ENCODE data around the gene CA10. TPM values are rescaled to one million over a fixed set of nuclear protein-coding genes. Genes with fewer than 3 reads are reported as not detected.

The CA10 gene
- total and polyA plus RNA-seq, 9 of the 15 experiments (the other 6 are each of a cell fraction or from before 2014, with no cell fraction given), result not detected

GRCh38 chr17:52160136-52160567 lies 1.6 kb upstream of the CA10 start (continued):
- TF ChIP-seq ZNF146 (CRISPR knock-in tag; IDR thresholded peaks at IDR 0.05; ENCODE audit: unreplicated experiment), result no peak
- no peak for TF ChIP-seq STAT5A (IDR thresholded peaks at IDR 0.05; ENCODE audit: borderline replicate concordance, low read length)
- TF ChIP-seq CHD4 (IDR thresholded peaks at IDR 0.05; ENCODE audit: insufficient read depth, insufficient replicate concordance, low read depth, low read length, poor library complexity, severe bottlenecking), result no peak
- TF ChIP-seq BRD9 (IDR thresholded peaks at IDR 0.05; ENCODE audit: low read depth, partially characterized antibody), result no peak
- TF ChIP-seq MEIS2 (IDR thresholded peaks at IDR 0.05; ENCODE audit: partially characterized antibody), result no peak

GRCh38 chr17:52159246-52160135 lies 977 bp upstream of the CA10 start:
- CTCF ChIA-PET (ENCODE audit: low intra/inter-chr PET ratio), result no interaction called here
- ATAC-seq, result no peak
- no peak overlapping the region for H3K4me2 ChIP-seq (ENCODE audit: insufficient read depth, low read length)
- no peak overlapping the region for H2AFZ ChIP-seq (ENCODE audit: low read depth, low read length)
- no peaks in the 10 kb centered on the region for H3K27me3 ChIP-seq (ENCODE audit: control insufficient read depth in 2 of 2, insufficient read depth in 2 of 2, low read length in 2 of 2)
- in situ Hi-C loops (cut with MboI) (no loop called here), intact Hi-C loops (cut with micrococcal nuclease) (no loop called here)
- H3K9me3 ChIP-seq (replicated peaks; ENCODE audit: control insufficient read depth, insufficient read depth, low read depth, low read length), result no peaks in the 10 kb centered on the region
- DNase-seq (ENCODE audit: extremely low read depth in 1 of 4, low spot score in 3 of 4), result no peak
- BruUV-seq (replicated peaks), result no TSS peak
- H4K20me1 ChIP-seq (replicated peaks; ENCODE audit: control insufficient read depth, insufficient read depth, low read length), result no peaks in the 10 kb centered on the region
- no peaks in the 10 kb centered on the region for H3K4me1 ChIP-seq (replicated peaks in 1 of 2; ENCODE audit: control insufficient read depth in 2 of 2, insufficient read depth in 2 of 2, low read length in 2 of 2)
- 5% methylated on average over 25 of the region's 40 CpGs for whole genome bisulfite sequencing (ENCODE audit: insufficient coverage, low coverage, missing lambda C conversion rate)
- no peaks in the 10 kb centered on the region for H3K36me3 ChIP-seq (ENCODE audit: control insufficient read depth, insufficient read depth, low read length)
- no peak overlapping the region for H3K9ac ChIP-seq (ENCODE audit: insufficient read depth in 1 of 2, low read depth in 2 of 2, low read length in 2 of 2)
- FAIRE-seq, result no peak
- H3K9me1 ChIP-seq (ENCODE audit: control insufficient read depth, insufficient read depth, low read length), result no peaks in the 10 kb centered on the region
- POLR2A ChIA-PET, result no interaction called here
- no peak overlapping the region for H3K4me3 ChIP-seq
- H3K79me2 ChIP-seq (ENCODE audit: control insufficient read depth, insufficient read depth, low read length), result no peaks in the 10 kb centered on the region
- H3K27ac ChIP-seq (ENCODE audit: extremely low read depth, low read depth, low read length), result no peak overlapping the region
- no peak for TF ChIP-seq ZBTB33 (CRISPR knock-in tag; IDR thresholded peaks at IDR 0.05)
- TF ChIP-seq ZNF41 (CRISPR knock-in tag; conservative IDR thresholded peaks at IDR 0.05), result no peak
- no peak for TF ChIP-seq CHD2 (IDR thresholded peaks at IDR 0.05; ENCODE audit: low read depth, low read length)
- TF ChIP-seq CCNT2 (IDR thresholded peaks at IDR 0.05; ENCODE audit: borderline replicate concordance, extremely low read depth, insufficient read length, low read depth, low read length), result no peak
- no peak for TF ChIP-seq SMARCC2 (IDR thresholded peaks at IDR 0.05; ENCODE audit: low read depth)
- TF ChIP-seq CEBPZ (IDR thresholded peaks at IDR 0.05; ENCODE audit: borderline replicate concordance, low read depth, low read length), result no peak
- TF ChIP-seq MED1 (CRISPR knock-in tag; IDR thresholded peaks at IDR 0.05; ENCODE audit: borderline replicate concordance), result no peak
- TF ChIP-seq KLF13 (tag; IDR thresholded peaks at IDR 0.05; ENCODE audit: borderline replicate concordance, low read depth), result no peak
- TF ChIP-seq ZNF57 (CRISPR knock-in tag; IDR thresholded peaks at IDR 0.05), result no peak

Data from K562 (cell line).